AG09309 (cell line): Measurements from ENCODE around the gene ALKAL2.
"Not testable (repeated sequence)": the region's sequence is repeated elsewhere in the genome, so short reads cannot be mapped to it uniquely, and the experiment has no call there.

Experiments
- DNase-seq: peaks from one replicate; pipeline ENCODE4 v3.0.0-alpha.2; 2010; ENCODE audit warnings: low read depth
- H3K4me3 ChIP-seq: 2 replicates; pipeline ENCODE4 v1.5.1; 2011; ENCODE audit warnings: mild to moderate bottlenecking, low read depth, low read length, moderate library complexity; ENCODE audit not compliant: control insufficient read depth
- CTCF ChIP-seq: IDR thresholded peaks from 2 replicates; pipeline ENCODE4 v1.5.1; 2011; ENCODE audit warnings: mild to moderate bottlenecking, low read depth, low read length, inconsistent platforms; ENCODE audit not compliant: insufficient read depth, control insufficient read depth; ENCODE audit errors: missing control alignments

The ALKAL2 gene

GRCh38 chr2:320561-320960 is 32.7 kb upstream of the ALKAL2 start:
- DNase-seq = no peak
- TF ChIP-seq CTCF = no peak
- H3K4me3 ChIP-seq = no peak overlapping the region

DNA sequence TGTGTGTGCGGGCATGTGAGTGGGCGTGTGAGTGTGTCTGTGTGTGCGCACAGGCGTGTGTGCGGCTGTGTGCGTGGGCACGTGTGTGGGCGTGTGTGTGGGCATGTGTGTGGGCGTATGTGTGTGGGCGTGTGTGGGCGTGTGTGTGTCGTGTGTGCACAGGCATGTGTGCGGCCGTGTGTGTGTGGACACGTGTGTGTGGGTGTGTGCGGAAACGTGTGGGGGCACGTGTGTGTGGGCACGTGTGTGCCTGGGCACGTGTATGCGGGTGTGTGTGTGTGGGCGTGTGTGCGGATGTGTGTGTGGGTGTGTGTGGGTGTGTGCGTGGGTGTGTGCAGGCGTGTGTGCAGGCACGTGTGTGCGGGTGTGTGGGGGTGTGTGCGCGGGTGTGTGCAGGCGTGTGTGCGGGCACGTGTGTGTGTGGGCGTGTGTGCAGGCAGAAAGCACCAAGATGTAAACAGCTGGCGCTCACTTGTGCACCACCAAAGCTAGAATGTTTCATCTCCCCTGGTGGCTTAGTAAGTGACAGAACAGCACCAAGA is 31.2 kb upstream of the ALKAL2 start:
- DNase-seq = no peak
- TF ChIP-seq CTCF = no peak

GRCh38 chr2:317501-318424 is 29.9 kb upstream of the ALKAL2 start:
- no peak for TF ChIP-seq CTCF
- DNase-seq = no peak
- no peak overlapping the region for H3K4me3 ChIP-seq

More for the DNA sequence above, 31.2 kb upstream of the ALKAL2 start:
- no peak overlapping the region for H3K4me3 ChIP-seq

DNA sequence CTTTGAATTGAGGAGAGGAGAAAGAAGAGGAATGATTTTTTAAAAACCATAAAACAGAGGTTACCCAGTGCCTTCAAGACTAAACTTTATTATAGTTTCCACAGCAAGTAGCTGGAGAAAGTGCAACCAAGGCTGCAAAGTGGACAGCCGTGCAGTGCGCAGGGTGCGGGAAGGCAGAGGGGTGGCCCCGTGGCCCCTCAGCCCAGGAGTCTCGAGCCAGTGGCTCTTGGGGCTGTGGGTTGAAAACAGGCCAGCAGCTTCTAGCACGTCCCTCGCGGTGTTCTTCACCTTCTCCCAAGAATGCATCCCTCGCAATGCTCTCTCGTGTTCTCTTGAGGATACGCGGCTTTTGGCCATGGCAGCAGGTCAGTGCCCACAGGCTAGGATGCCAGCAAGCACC is 28.5 kb upstream of the ALKAL2 start:
- TF ChIP-seq CTCF = no peak
- no peak for DNase-seq
- H3K4me3 ChIP-seq = no peak overlapping the region

- not testable (repeated sequence) for DNase-seq, H3K4me3 ChIP-seq
Measured at GRCh38 chr2:315925-316324, 28.0 kb upstream of the ALKAL2 start.

DNA sequence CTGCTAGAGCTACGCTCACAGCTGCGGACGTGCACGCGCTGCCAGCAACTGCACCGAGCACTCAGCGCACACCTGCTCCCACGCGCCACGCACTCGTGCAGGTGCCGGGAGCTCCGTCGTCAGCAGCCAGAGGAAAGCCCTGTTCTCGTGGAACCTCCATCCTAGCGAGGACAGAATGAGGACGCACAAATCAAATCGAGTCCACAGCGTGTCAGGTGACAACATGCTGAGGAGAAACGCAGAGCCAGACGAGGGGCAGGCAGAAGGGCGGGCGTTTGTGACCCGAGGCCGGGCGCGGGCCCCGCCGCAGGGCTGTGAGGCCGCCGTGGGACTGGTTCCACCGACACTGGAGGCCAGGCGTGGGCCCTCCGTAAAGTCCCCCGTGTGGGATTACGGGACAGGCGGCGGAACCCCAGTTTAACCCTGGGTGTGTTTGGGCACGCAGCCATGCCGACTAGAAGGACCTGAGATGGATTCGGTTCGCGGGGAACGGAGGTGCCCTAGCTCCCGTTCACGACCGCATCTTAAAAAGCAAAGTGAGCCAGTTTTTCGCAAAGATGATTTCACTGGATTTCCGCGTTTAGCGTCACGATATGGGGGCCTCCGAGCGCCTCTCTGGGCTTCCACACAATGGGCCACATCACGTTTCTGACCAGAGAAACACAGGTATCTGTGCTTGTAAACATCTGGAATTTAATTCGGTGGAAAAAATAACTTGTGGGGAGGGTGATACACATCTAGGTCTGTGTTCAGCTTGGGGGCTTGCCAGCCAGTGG is 26.9 kb upstream of the ALKAL2 start:
- no peak overlapping the region for H3K4me3 ChIP-seq
- no peak for DNase-seq
- no peak for TF ChIP-seq CTCF

DNA sequence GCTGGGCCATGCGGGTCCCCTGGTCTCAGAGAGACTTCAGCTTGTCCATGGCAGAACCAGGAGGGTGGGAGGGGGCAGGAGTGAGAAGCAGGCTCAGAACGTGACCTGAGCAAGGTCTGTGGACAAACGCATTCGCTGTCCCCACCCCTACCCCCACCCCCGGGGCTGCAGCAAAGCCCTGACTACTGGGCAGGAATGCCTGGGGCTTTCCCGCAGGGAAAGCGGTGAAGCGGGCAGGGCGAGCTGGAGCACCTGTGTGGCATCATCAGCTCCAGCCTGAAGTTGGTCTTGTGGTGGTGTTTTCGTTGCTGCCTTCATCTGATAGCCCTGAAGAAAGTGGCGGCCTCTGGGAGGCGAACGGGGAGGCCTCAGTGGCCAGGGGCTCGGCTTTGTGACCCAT is 26.1 kb upstream of the ALKAL2 start:
- no peak for TF ChIP-seq CTCF
- no peak overlapping the region for H3K4me3 ChIP-seq
- DNase-seq = no peak
